ENCODE results near the gene JADE3.

The JADE3 gene

GRCh38 chrX:46912098-46912602 is at the start of gene JADE3:
JADE3 (plus strand) TSS chrX:46912421; CDS start chrX:46984895, 72,474 bp downstream.
- in situ Hi-C loops (cut with MboI; ENCODE audit: low sequenced_read_pairs) = no loop called here

GRCh38 chrX:46863072-46863471 is 49.1 kb upstream of the JADE3 start:
- in situ Hi-C loops (cut with MboI; ENCODE audit: low sequenced_read_pairs) = no loop called here

- in situ Hi-C loops (cut with MboI; ENCODE audit: low sequenced_read_pairs) = no loop called here
Observed at GRCh38 chrX:46864606-46865005, 47.6 kb upstream of the JADE3 start.

- in situ Hi-C loops (cut with MboI; ENCODE audit: low sequenced_read_pairs) = no loop called here
Observed at GRCh38 chrX:46865281-46865680, 46.9 kb upstream of the JADE3 start.

- in situ Hi-C loops (cut with MboI; ENCODE audit: low sequenced_read_pairs) = no loop called here
Observed at GRCh38 chrX:46866726-46867125, 45.5 kb upstream of the JADE3 start.

- in situ Hi-C loops (cut with MboI; ENCODE audit: low sequenced_read_pairs) = no loop called here
Observed at GRCh38 chrX:46873746-46874145, 38.5 kb upstream of the JADE3 start.

GRCh38 chrX:46876901-46877300 is 35.3 kb upstream of the JADE3 start:
- in situ Hi-C loops (cut with MboI; ENCODE audit: low sequenced_read_pairs) = no loop called here

- in situ Hi-C loops (cut with MboI; ENCODE audit: low sequenced_read_pairs) = no loop called here
Observed at GRCh38 chrX:46882266-46882665, 30.0 kb upstream of the JADE3 start.

GRCh38 chrX:46884799-46885198 is 27.4 kb upstream of the JADE3 start:
- in situ Hi-C loops (cut with MboI; ENCODE audit: low sequenced_read_pairs) = no loop called here

GRCh38 chrX:46898207-46898606 is 14.0 kb upstream of the JADE3 start:
- in situ Hi-C loops (cut with MboI; ENCODE audit: low sequenced_read_pairs) = no loop called here

- in situ Hi-C loops (cut with MboI; ENCODE audit: low sequenced_read_pairs) = no loop called here
Observed at GRCh38 chrX:46903458-46904242, 8.6 kb upstream of the JADE3 start.

GRCh38 chrX:46904626-46905025 is 7.6 kb upstream of the JADE3 start:
- in situ Hi-C loops (cut with MboI; ENCODE audit: low sequenced_read_pairs) = no loop called here

GRCh38 chrX:46910415-46910814 is 1.8 kb upstream of the JADE3 start:
- in situ Hi-C loops (cut with MboI; ENCODE audit: low sequenced_read_pairs) = no loop called here

- in situ Hi-C loops (cut with MboI; ENCODE audit: low sequenced_read_pairs) = no loop called here
Observed at GRCh38 chrX:46912603-46913491, 626 bp downstream of the JADE3 start.

- in situ Hi-C loops (cut with MboI; ENCODE audit: low sequenced_read_pairs) = no loop called here
Observed at GRCh38 chrX:46913667-46914066, 1.4 kb downstream of the JADE3 start.

- in situ Hi-C loops (cut with MboI; ENCODE audit: low sequenced_read_pairs) = no loop called here
Observed at GRCh38 chrX:46916273-46916672, 4.1 kb downstream of the JADE3 start.

GRCh38 chrX:46917622-46918021 is 5.4 kb downstream of the JADE3 start:
- in situ Hi-C loops (cut with MboI; ENCODE audit: low sequenced_read_pairs) = no loop called here

GRCh38 chrX:46918434-46918833 is 6.2 kb downstream of the JADE3 start:
- in situ Hi-C loops (cut with MboI; ENCODE audit: low sequenced_read_pairs) = no loop called here

- in situ Hi-C loops (cut with MboI; ENCODE audit: low sequenced_read_pairs) = no loop called here
Observed at GRCh38 chrX:46920235-46920634, 8.0 kb downstream of the JADE3 start.

- in situ Hi-C loops (cut with MboI; ENCODE audit: low sequenced_read_pairs) = no loop called here
Observed at GRCh38 chrX:46922611-46923010, 10.4 kb downstream of the JADE3 start.

- in situ Hi-C loops (cut with MboI; ENCODE audit: low sequenced_read_pairs) = no loop called here
Observed at GRCh38 chrX:46927718-46928117, 15.5 kb downstream of the JADE3 start.
